ENCODE data around the gene RBFOX2. TPM values are rescaled to one million over a fixed set of nuclear protein-coding genes. Genes with fewer than 3 reads are reported as not detected.

RBFOX2 gene
- total and polyA plus RNA-seq, 2 donors (not counting 3 experiments of a cell fraction or from before 2014, with no cell fraction given): 125 to 142 TPM

DNA sequence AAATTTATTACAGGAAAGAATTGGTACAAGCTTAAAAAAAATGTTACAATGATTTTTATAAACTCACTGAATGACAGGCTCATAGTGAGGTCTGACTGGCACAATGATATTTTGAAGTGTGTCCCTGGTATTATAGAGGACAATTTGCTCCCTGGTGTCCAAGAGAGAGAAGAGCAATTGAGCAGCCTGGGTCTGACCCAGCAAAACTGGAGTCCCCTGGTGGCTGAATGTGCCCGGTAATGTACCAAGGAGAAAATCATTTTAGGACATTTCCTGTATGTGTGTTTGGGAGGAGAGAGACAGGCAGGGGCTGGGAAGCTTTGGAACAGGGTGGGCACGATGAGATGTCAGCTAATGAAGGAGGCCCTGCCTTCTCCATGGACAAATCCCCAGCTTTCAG lies 185.7 kb downstream of the RBFOX2 start:
- BruUV-seq (replicated peaks): no TSS peak
- TF ChIP-seq, protein P1, sequence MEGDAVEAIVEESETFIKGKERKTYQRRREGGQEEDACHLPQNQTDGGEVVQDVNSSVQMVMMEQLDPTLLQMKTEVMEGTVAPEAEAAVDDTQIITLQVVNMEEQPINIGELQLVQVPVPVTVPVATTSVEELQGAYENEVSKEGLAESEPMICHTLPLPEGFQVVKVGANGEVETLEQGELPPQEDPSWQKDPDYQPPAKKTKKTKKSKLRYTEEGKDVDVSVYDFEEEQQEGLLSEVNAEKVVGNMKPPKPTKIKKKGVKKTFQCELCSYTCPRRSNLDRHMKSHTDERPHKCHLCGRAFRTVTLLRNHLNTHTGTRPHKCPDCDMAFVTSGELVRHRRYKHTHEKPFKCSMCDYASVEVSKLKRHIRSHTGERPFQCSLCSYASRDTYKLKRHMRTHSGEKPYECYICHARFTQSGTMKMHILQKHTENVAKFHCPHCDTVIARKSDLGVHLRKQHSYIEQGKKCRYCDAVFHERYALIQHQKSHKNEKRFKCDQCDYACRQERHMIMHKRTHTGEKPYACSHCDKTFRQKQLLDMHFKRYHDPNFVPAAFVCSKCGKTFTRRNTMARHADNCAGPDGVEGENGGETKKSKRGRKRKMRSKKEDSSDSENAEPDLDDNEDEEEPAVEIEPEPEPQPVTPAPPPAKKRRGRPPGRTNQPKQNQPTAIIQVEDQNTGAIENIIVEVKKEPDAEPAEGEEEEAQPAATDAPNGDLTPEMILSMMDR (IDR thresholded peaks at IDR 0.05; ENCODE audit: extremely low read depth in 1 of 2, insufficient read depth in 1 of 2, low read depth in 1 of 2, low read length in 2 of 2): peak; percentile 55 to 62
- TF ChIP-seq MYC (IDR thresholded peaks at IDR 0.05; ENCODE audit: low read depth, low read length): no peak
- TF ChIP-seq, protein P2, sequence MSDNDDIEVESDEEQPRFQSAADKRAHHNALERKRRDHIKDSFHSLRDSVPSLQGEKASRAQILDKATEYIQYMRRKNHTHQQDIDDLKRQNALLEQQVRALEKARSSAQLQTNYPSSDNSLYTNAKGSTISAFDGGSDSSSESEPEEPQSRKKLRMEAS (IDR thresholded peaks at IDR 0.05; ENCODE audit: insufficient read depth, insufficient read length): no peak
- TF ChIP-seq GATA2 (IDR thresholded peaks at IDR 0.05; ENCODE audit: insufficient read depth, insufficient read length, low read depth, low read length): no peak
- no peak for TF ChIP-seq EZH2 (IDR thresholded peaks at IDR 0.05; ENCODE audit: borderline replicate concordance, low read depth, low read length, severe bottlenecking)
- TF ChIP-seq JUN (IDR thresholded peaks at IDR 0.05; ENCODE audit: borderline replicate concordance, insufficient read depth, insufficient read length, low read depth): no peak
- no peak for TF ChIP-seq POLR2A (IDR thresholded peaks at IDR 0.05; ENCODE audit: low read depth, low read length)
- TF ChIP-seq FOS (IDR thresholded peaks at IDR 0.05; ENCODE audit: borderline replicate concordance, insufficient read depth, low read length): no peak
- TF ChIP-seq POLR2AphosphoS5 (IDR thresholded peaks at IDR 0.05; ENCODE audit: insufficient read depth, low read depth, low read length): no peak
- H3K4me2 ChIP-seq (ENCODE audit: insufficient read depth, low read length): no peak overlapping the region
- no peaks in the 10 kb centered on the region for H3K9me3 ChIP-seq (replicated peaks; ENCODE audit: control insufficient read depth, insufficient read depth, low read length)
- no peaks in the 10 kb centered on the region for H3K36me3 ChIP-seq (ENCODE audit: control insufficient read depth in 2 of 2, extremely low read depth in 1 of 2, insufficient read depth in 2 of 2, low read length in 2 of 2)
- intact Hi-C loops (cut with micrococcal nuclease) (loop anchor here (1.0 to 5.0 kb wide), 2 partner anchors 39 to 216 kb away; no protein-coding TSS in a partner anchor), dilution Hi-C loops (cut with MboI; ENCODE audit: extremely low pct_ligation_motif_present, low sequenced_read_pairs) (no loop called here)
- no peaks in the 10 kb centered on the region for H4K20me1 ChIP-seq (replicated peaks; ENCODE audit: control insufficient read depth, extremely low read depth, insufficient read depth, low read length)
- DNase-seq (ENCODE audit: low read depth, low spot score): peak; percentile 55
- no peak overlapping the region for H3K9ac ChIP-seq (replicated peaks; ENCODE audit: extremely low read depth, insufficient read depth, low read length)
- H3K27me3 ChIP-seq (ENCODE audit: control insufficient read depth in 2 of 2, insufficient read depth in 2 of 2, low read length in 2 of 2): no peaks in the 10 kb centered on the region
- no peaks in the 10 kb centered on the region for H3K9me1 ChIP-seq (replicated peaks; ENCODE audit: control insufficient read depth, extremely low read depth, insufficient read depth, low read length)
- H2AFZ ChIP-seq (ENCODE audit: low read depth, low read length): no peak overlapping the region
- FAIRE-seq: no peak
- H3K27ac ChIP-seq (ENCODE audit: insufficient read depth, low read depth, low read length): no peak overlapping the region
- CTCF ChIA-PET: interaction anchor here (0.7 to 2.0 kb wide), 5 partner anchors 17 to 157 kb away, joined by 3 to 5 read pairs (median 4); no protein-coding TSS in a partner anchor
- H3K4me1 ChIP-seq (ENCODE audit: control insufficient read depth, extremely low read depth, insufficient read depth, low read length): peaks cover 19% of the 10 kb centered on the region
- peaks cover 22% of the 10 kb centered on the region for H3K79me2 ChIP-seq (ENCODE audit: control insufficient read depth, insufficient read depth, low read length)
- POLR2A ChIA-PET: no interaction called here
- no peak overlapping the region for H3K4me3 ChIP-seq (replicated peaks in 1 of 3; ENCODE audit: insufficient read depth in 1 of 3, low read depth in 1 of 3, low read length in 3 of 3)
